PC-3 (cell line): Measurements from ENCODE around the gene MDGA2. TPM values are rescaled to one million over a fixed set of nuclear protein-coding genes. Genes with fewer than 3 reads are reported as not detected.

ENCODE experiments used
- ATAC-seq: fragments of 200-7000 bp; cut with Tn5 transposase; 2 replicates; pipeline ENCODE4 v1.9.1; 2020; ENCODE audit warnings: mild to moderate bottlenecking, moderate library complexity
- BruUV-seq: library from RNA; stranded (reverse); fragments of 400-500 nt; replicated peaks from 2 replicates; lab custom pipeline; 2021; lab: Mats Ljungman, UMichigan
- CTCF ChIA-PET: fragments of 300-600 bp; sonication (Branson Sonifier 250); formaldehyde crosslinking; loops from one replicate; lab custom pipeline; 2022; ENCODE audit warnings: antibody characterized with exemption; lab: Charles Lee
- POLR2A ChIA-PET: fragments of 300-600 bp; sonication (Branson Sonifier 250); formaldehyde crosslinking; loops from one replicate; lab custom pipeline; 2022; ENCODE audit warnings: antibody characterized with exemption; ENCODE audit not compliant: unreplicated experiment; lab: Charles Lee
- DNase-seq: peaks from one replicate; pipeline ENCODE4 v3.0.0-alpha.2; 2015
- H2AFZ ChIP-seq: fragments of 300-600 bp; sonication (generic); 2 replicates; pipeline ENCODE4 v1.6.0; 2016; ENCODE audit warnings: antibody characterized with exemption, low read length
- H3F3A ChIP-seq: fragments of 300-600 bp; sonication (generic); one replicate; pipeline ENCODE4 v1.6.0; 2017; ENCODE audit warnings: antibody characterized with exemption, low read length, control low read depth, mild to moderate bottlenecking; ENCODE audit not compliant: unreplicated experiment
- H3K27ac ChIP-seq: fragments of 300-600 bp; sonication (generic); 2 replicates; pipeline ENCODE4 v1.5.1; 2016; ENCODE audit warnings: mild to moderate bottlenecking, low read length
- H3K27me3 ChIP-seq: fragments of 300-600 bp; sonication (generic); 2 replicates; pipeline ENCODE4 v1.6.1; 2016; ENCODE audit warnings: low read length, mixed read lengths
- H3K36me3 ChIP-seq: fragments of 300-600 bp; sonication (generic); 2 replicates; pipeline ENCODE4 v1.6.1; 2016; ENCODE audit warnings: low read depth, mixed run types, low read length, mixed read lengths
- H3K4me1 ChIP-seq: fragments of 300-600 bp; sonication (generic); 2 replicates; pipeline ENCODE4 v1.5.1; 2016; ENCODE audit warnings: low read length; ENCODE audit not compliant: insufficient read depth
- H3K4me2 ChIP-seq: fragments of 300-600 bp; sonication (generic); 2 replicates; pipeline ENCODE4 v1.6.0; 2016; ENCODE audit warnings: low read length
- H3K4me3 ChIP-seq: fragments of 300-600 bp; sonication (generic); 2 replicates; pipeline ENCODE4 v1.5.1; 2016; ENCODE audit warnings: mild to moderate bottlenecking, low read length, mixed read lengths
- H3K79me2 ChIP-seq: fragments of 300-600 bp; sonication (generic); 2 replicates; pipeline ENCODE4 v1.6.1; 2017; ENCODE audit warnings: low read length, mixed read lengths
- H3K9ac ChIP-seq: fragments of 300-600 bp; sonication (generic); 2 replicates; pipeline ENCODE4 v1.6.0; 2016; ENCODE audit warnings: mild to moderate bottlenecking, low read length
- H3K9me2 ChIP-seq: fragments of 300-600 bp; sonication (generic); replicated peaks from 2 replicates; pipeline ENCODE4 v1.6.1; 2016; ENCODE audit warnings: mixed run types, low read length, mixed read lengths
- H3K9me3 ChIP-seq: fragments of 300-600 bp; sonication (generic); 2 replicates; pipeline ENCODE4 v1.6.1; 2016; ENCODE audit warnings: low read length, mixed read lengths
- H4K20me1 ChIP-seq: fragments of 300-600 bp; sonication (generic); 2 replicates; pipeline ENCODE4 v1.6.1; 2016; ENCODE audit warnings: low read length, mixed read lengths
- EZH2 ChIP-seq: fragments of 300-600 bp; sonication (generic); IDR thresholded peaks from one replicate; pipeline ENCODE4 v1.6.1; 2017; ENCODE audit warnings: antibody characterized with exemption, mild to moderate bottlenecking, low read length; ENCODE audit not compliant: unreplicated experiment
- EZH2phosphoT487 ChIP-seq: fragments of 300-600 bp; sonication (generic); IDR thresholded peaks from 2 replicates; pipeline ENCODE4 v1.6.1; 2018; ENCODE audit warnings: mild to moderate bottlenecking, antibody characterized with exemption, low read length, borderline replicate concordance
- intact Hi-C: fragments of 100-400 bp; cut with micrococcal nuclease; formaldehyde crosslinking; loops from 2 replicates; pipeline ENCODE4 v1.9.0; 2023
- total RNA-seq: library from RNA; depleted of rRNA; stranded (reverse); fragments of >200 nt; gene quantifications from 2 replicates; pipeline ENCODE4 v1.2.3, GENCODE V29; 2014
- TF ChIP-seq, protein P1 (sequence below): fragments of 300-600 bp; sonication (generic); conservative IDR thresholded peaks from 2 replicates; pipeline ENCODE4 v1.5.1; 2017; ENCODE audit warnings: antibody characterized with exemption, low read depth, mild to moderate bottlenecking, low read length

The MDGA2 gene
- total RNA-seq, 1 experiment from 2014 or later: 0.04 TPM

DNA sequence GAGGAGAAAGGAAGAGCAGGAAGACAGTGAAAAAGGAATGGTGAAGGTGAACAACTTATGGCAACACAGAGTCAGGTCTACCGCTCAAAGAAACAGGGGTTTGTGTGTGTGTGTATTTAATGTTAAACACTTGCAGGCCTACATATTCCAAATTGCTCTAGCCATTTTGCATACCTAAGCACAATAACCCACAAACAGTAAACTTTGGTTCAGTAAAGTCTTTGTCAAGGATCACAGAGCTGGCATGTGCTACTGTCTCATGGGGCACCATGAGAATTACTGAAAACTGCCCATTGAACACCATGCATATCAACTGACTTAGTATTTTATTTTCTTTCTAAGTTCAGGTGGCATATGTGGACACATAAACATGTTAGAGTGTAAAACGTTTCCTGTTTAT, 163.6 kb downstream of the MDGA2 start:
- Histone ChIP-seq H3F3A (no peaks in the 10 kb centered on the region), H3K4me3 (no peak overlapping the region), H3K4me1 (no peaks in the 10 kb centered on the region), H2AFZ (no peak overlapping the region), H4K20me1 (no peaks in the 10 kb centered on the region), H3K9me2 (no peaks in the 10 kb centered on the region), H3K36me3 (no peaks in the 10 kb centered on the region), H3K4me2 (no peak overlapping the region), H3K79me2 (no peaks in the 10 kb centered on the region), H3K27me3 (no peaks in the 10 kb centered on the region), H3K9ac (no peak overlapping the region), H3K27ac (no peak overlapping the region), H3K9me3 (no peaks in the 10 kb centered on the region; the same call in 1 of the 2 replicates)
- intact Hi-C loops: no loop called here
- TF ChIP-seq EZH2phosphoT487 (no peak), EZH2 (no peak)
- TF ChIP-seq, protein P1, sequence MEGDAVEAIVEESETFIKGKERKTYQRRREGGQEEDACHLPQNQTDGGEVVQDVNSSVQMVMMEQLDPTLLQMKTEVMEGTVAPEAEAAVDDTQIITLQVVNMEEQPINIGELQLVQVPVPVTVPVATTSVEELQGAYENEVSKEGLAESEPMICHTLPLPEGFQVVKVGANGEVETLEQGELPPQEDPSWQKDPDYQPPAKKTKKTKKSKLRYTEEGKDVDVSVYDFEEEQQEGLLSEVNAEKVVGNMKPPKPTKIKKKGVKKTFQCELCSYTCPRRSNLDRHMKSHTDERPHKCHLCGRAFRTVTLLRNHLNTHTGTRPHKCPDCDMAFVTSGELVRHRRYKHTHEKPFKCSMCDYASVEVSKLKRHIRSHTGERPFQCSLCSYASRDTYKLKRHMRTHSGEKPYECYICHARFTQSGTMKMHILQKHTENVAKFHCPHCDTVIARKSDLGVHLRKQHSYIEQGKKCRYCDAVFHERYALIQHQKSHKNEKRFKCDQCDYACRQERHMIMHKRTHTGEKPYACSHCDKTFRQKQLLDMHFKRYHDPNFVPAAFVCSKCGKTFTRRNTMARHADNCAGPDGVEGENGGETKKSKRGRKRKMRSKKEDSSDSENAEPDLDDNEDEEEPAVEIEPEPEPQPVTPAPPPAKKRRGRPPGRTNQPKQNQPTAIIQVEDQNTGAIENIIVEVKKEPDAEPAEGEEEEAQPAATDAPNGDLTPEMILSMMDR: no peak
- DNase-seq (no peak), ATAC-seq (no peak)
- ChIA-PET CTCF (no interaction called here), POLR2A (no interaction called here)
- BruUV-seq: no TSS peak

DNA sequence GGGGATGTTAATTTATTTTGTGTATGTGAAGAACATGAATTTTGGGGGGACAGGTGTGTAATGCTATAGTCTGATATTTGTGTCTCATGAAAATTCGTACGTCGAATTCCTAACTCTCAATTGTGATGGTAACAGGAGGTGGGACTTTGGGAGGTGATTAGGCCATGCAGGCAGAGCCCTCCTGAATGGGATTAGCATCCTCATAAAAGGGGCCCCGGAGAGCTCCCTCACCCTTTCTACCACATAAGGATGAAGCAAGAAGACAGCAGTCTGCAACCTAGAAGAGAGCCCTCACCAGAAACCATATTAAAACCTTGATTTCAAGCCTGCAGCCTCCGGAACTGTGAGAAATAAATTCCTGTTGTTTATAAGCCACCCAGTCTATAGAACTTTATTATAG, 165.4 kb downstream of the MDGA2 start:
- no peak overlapping the region for H2AFZ ChIP-seq
- ATAC-seq: no peak

DNA sequence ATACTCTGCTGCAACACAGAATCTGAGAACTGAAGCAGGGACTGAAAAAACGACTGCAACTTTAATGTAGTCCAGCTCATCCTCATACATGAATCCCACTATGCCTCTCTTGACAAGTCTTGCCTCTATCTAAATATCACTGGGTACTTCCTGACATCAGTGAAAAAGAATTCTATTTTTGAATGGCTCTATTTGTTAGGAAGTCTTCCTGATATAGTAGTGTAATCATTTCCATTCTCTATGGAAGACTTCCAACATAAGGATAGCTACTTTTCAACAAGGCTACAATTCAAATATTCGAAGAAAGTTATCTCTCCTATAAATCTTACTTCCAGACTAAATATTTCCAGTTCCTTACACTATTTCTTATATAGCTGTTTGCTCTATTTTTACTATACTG, 167.5 kb downstream of the MDGA2 start:
- TF ChIP-seq, protein P1: no peak
- TF ChIP-seq EZH2 (no peak), EZH2phosphoT487 (no peak)
- Histone ChIP-seq H3K27ac (no peak overlapping the region), H3K4me2 (no peak overlapping the region), H3K36me3 (no peaks in the 10 kb centered on the region), H3F3A (no peaks in the 10 kb centered on the region), H3K9me3 (no peaks in the 10 kb centered on the region; the same call in 1 of the 2 replicates), H4K20me1 (no peaks in the 10 kb centered on the region), H3K79me2 (no peaks in the 10 kb centered on the region), H3K4me3 (no peak overlapping the region), H3K9ac (no peak overlapping the region), H3K27me3 (no peaks in the 10 kb centered on the region), H2AFZ (no peak overlapping the region), H3K9me2 (no peaks in the 10 kb centered on the region), H3K4me1 (no peaks in the 10 kb centered on the region)
- CTCF ChIA-PET: no interaction called here
- DNase-seq (no peak), ATAC-seq (no peak)
- POLR2A ChIA-PET: no interaction called here
- intact Hi-C loops: no loop called here
- no TSS peak for BruUV-seq

More for the DNA sequence above, 165.4 kb downstream of the MDGA2 start:
- Histone ChIP-seq H3K36me3 (no peaks in the 10 kb centered on the region), H4K20me1 (no peaks in the 10 kb centered on the region), H3F3A (no peaks in the 10 kb centered on the region), H3K27me3 (no peaks in the 10 kb centered on the region), H3K9me3 (no peaks in the 10 kb centered on the region; the same call in 1 of the 2 replicates), H3K4me1 (no peaks in the 10 kb centered on the region), H3K27ac (no peak overlapping the region), H3K79me2 (no peaks in the 10 kb centered on the region), H3K4me2 (no peak overlapping the region), H3K9ac (no peak overlapping the region), H3K4me3 (no peak overlapping the region), H3K9me2 (no peaks in the 10 kb centered on the region)
- intact Hi-C loops: no loop called here
- CTCF ChIA-PET: interaction anchor here (0.6 kb wide), 1 partner anchor 48 kb away, joined by 3 read pairs; no protein-coding TSS in a partner anchor
- TF ChIP-seq EZH2 (no peak), EZH2phosphoT487 (no peak)
- TF ChIP-seq, protein P1: no peak
- no peak for DNase-seq
- POLR2A ChIA-PET: no interaction called here
- BruUV-seq: no TSS peak
